Left kidney (tissue), 2 donors: ENCODE measurements around the gene ARHGEF33. TPM values are rescaled to one million over a fixed set of nuclear protein-coding genes. Genes with fewer than 3 reads are reported as not detected.

Source experiments
- DNase-seq: peaks from one replicate; pipeline ENCODE4 v3.0.0-alpha.2; 2013
- polyA plus RNA-seq: library from polyadenylated mRNA; unstranded; fragments of 120-200 nt; gene quantifications from one replicate; pipeline ENCODE4 v1.2.1, GENCODE V29; 2013; ENCODE audit not compliant: insufficient read length

Gene ARHGEF33
- polyA plus RNA-seq, 1 donor = 3.4 TPM

GRCh38 chr2:38959938-38960608 lies 70.4 kb downstream of the ARHGEF33 start:
- DNase-seq = peak; percentile 83

GRCh38 chr2:38960609-38961320 lies 71.1 kb downstream of the ARHGEF33 start:
- DNase-seq = no peak

GRCh38 chr2:38966006-38966405 lies 76.3 kb downstream of the ARHGEF33 start:
- no peak for DNase-seq

GRCh38 chr2:38966678-38967077 lies 77.0 kb downstream of the ARHGEF33 start:
- no peak for DNase-seq

- DNase-seq = no peak
Observed at GRCh38 chr2:38968021-38968420, 78.3 kb downstream of the ARHGEF33 start.

- no peak for DNase-seq
Observed at GRCh38 chr2:38971377-38971776, 81.7 kb downstream of the ARHGEF33 start.

GRCh38 chr2:38973266-38973665 lies 83.6 kb downstream of the ARHGEF33 start:
- DNase-seq = no peak

- DNase-seq = no peak
Observed at GRCh38 chr2:38975042-38975441, 85.4 kb downstream of the ARHGEF33 start.

- DNase-seq = no peak
Observed at GRCh38 chr2:38977047-38977446, 87.4 kb downstream of the ARHGEF33 start.

- no peak for DNase-seq
Observed at GRCh38 chr2:38978296-38978903, 88.7 kb downstream of the ARHGEF33 start.

GRCh38 chr2:38978908-38979307 lies 89.2 kb downstream of the ARHGEF33 start:
- DNase-seq = no peak

GRCh38 chr2:38981003-38981669 lies 91.5 kb downstream of the ARHGEF33 start:
- peak; percentile 12 for DNase-seq

- DNase-seq = no peak
Observed at GRCh38 chr2:38981670-38982357, 92.1 kb downstream of the ARHGEF33 start.

- no peak for DNase-seq
Observed at GRCh38 chr2:38982498-38982897, 92.8 kb downstream of the ARHGEF33 start.

GRCh38 chr2:38988716-38989115 lies 99.0 kb downstream of the ARHGEF33 start:
- DNase-seq = no peak

GRCh38 chr2:38991899-38992298 lies 102.2 kb downstream of the ARHGEF33 start:
- DNase-seq = no peak

GRCh38 chr2:38997781-38998180 lies 108.1 kb downstream of the ARHGEF33 start:
- DNase-seq = no peak

GRCh38 chr2:39000552-39000951 lies 110.9 kb downstream of the ARHGEF33 start:
- no peak for DNase-seq

GRCh38 chr2:39007875-39008504 lies 118.3 kb downstream of the ARHGEF33 start:
- DNase-seq = no peak

- no peak for DNase-seq
Observed at GRCh38 chr2:39008665-39009064, 119.0 kb downstream of the ARHGEF33 start.

GRCh38 chr2:39013871-39014270 lies 124.2 kb downstream of the ARHGEF33 start:
- no peak for DNase-seq

GRCh38 chr2:39015424-39015823 lies 125.7 kb downstream of the ARHGEF33 start:
- DNase-seq = no peak
